Measurements from ENCODE around the gene PDCD10.

The PDCD10 gene

GRCh38 chr3:167729591-167729990 lies 5.1 kb downstream of the PDCD10 start:
- no peak for DNase-seq (ENCODE audit: low spot score)
- in situ Hi-C loops (cut with MboI; ENCODE audit: low pct_unique_long_range_greater_than_20kb, low sequenced_read_pairs, unreplicated experiment), result no loop called here
- TF ChIP-seq, protein P1, sequence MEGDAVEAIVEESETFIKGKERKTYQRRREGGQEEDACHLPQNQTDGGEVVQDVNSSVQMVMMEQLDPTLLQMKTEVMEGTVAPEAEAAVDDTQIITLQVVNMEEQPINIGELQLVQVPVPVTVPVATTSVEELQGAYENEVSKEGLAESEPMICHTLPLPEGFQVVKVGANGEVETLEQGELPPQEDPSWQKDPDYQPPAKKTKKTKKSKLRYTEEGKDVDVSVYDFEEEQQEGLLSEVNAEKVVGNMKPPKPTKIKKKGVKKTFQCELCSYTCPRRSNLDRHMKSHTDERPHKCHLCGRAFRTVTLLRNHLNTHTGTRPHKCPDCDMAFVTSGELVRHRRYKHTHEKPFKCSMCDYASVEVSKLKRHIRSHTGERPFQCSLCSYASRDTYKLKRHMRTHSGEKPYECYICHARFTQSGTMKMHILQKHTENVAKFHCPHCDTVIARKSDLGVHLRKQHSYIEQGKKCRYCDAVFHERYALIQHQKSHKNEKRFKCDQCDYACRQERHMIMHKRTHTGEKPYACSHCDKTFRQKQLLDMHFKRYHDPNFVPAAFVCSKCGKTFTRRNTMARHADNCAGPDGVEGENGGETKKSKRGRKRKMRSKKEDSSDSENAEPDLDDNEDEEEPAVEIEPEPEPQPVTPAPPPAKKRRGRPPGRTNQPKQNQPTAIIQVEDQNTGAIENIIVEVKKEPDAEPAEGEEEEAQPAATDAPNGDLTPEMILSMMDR (IDR thresholded peaks at IDR 0.05; ENCODE audit: extremely low read depth, insufficient read depth, missing control alignments), result no peak

- DNase-seq (ENCODE audit: low spot score), result no peak
- in situ Hi-C loops (cut with MboI; ENCODE audit: low pct_unique_long_range_greater_than_20kb, low sequenced_read_pairs, unreplicated experiment), result no loop called here
- TF ChIP-seq, protein P1 (IDR thresholded peaks at IDR 0.05; ENCODE audit: extremely low read depth, insufficient read depth, missing control alignments), result no peak
Measured at GRCh38 chr3:167728632-167729323, 5.9 kb downstream of the PDCD10 start.

DNA sequence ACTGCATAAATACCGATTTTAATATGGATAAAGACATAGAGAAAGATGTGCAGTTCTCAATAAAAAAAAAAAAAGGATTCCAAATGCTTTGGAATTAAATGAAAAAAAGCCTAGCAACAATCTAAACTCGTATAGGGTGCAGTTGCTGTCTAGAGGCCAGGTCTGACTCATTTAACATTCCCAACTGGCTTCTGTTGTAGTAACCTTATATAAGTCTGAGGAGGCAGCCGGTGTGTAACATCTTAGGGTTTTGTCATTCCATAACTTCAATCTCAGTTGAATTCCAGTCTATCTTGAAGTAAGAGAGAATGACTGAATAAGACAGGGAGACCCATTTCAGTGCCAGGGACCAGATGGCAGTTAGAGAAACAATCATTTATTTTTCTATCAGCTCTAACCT lies 6.5 kb downstream of the PDCD10 start:
- TF ChIP-seq, protein P1 (IDR thresholded peaks at IDR 0.05; ENCODE audit: extremely low read depth, insufficient read depth, missing control alignments), result no peak
- DNase-seq (ENCODE audit: low spot score), result no peak
- in situ Hi-C loops (cut with MboI; ENCODE audit: low pct_unique_long_range_greater_than_20kb, low sequenced_read_pairs, unreplicated experiment), result no loop called here

DNA sequence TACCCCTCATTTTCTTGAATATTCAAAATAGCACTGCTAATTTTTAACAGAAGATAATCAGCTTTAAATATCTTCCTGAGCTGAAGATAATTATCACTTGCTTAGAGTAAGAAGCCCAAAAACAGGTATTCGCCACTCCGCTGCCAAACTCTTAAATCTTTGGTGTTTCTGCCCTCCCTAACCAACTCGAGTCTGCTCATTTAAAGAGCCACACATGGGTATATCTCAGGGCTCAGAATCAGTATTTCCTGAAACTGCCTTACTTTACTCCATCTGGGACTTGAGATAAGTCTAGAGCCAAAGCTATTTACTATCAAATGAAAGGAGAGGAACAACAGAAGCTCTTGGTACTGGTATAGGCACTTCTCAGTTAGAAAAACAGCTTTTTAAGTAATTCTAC lies 10.8 kb downstream of the PDCD10 start:
- TF ChIP-seq, protein P1 (IDR thresholded peaks at IDR 0.05; ENCODE audit: extremely low read depth, insufficient read depth, missing control alignments), result no peak
- no peak for DNase-seq (ENCODE audit: low spot score)
- in situ Hi-C loops (cut with MboI; ENCODE audit: low pct_unique_long_range_greater_than_20kb, low sequenced_read_pairs, unreplicated experiment), result no loop called here

DNA sequence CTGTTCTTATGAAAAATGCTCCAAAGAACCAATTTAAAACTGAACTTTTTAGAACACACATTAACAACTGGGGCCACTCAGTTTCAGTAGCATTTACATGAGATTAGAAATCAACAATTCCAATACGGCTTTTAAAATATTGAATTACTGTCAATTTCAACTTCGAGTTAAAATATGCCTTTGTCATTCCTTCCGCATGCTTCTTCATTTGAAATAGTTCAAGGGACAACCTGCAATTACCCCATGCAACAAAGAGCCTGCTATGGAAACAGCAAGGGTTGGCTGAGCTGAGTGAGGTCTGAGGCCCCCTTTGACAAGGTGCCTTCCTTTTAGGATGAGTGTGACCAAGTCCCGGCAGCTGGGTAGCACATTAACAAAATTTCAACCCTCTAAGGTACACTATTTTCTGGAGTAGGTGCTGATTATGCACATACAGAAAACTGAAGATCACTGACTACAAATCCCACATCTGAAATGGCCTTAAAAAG lies 11.6 kb downstream of the PDCD10 start:
- in situ Hi-C loops (cut with MboI; ENCODE audit: low pct_unique_long_range_greater_than_20kb, low sequenced_read_pairs, unreplicated experiment), result no loop called here
- TF ChIP-seq, protein P1 (IDR thresholded peaks at IDR 0.05; ENCODE audit: extremely low read depth, insufficient read depth, missing control alignments), result no peak
- no peak for DNase-seq (ENCODE audit: low spot score)

DNA sequence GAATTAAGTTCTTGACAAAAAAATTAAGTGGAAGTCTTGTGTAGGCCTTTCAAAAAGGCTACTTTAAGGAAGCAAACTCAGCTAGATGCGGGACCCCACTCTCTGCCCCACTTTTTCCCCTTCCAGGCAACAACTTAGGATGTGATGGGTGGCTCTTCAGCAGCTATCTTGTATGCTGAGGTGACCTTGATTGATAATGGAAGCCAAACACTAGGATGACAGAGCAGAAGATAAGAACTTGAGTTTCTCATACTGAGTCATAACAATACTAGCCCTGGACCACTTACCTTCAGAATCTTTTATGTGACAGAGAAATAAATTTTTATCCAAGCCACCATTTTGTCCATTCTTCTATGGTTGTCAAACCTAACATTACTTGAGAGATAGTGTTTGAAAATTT lies 16.1 kb downstream of the PDCD10 start:
- no peak for DNase-seq (ENCODE audit: low spot score)
- in situ Hi-C loops (cut with MboI; ENCODE audit: low pct_unique_long_range_greater_than_20kb, low sequenced_read_pairs, unreplicated experiment), result no loop called here
- TF ChIP-seq, protein P1 (IDR thresholded peaks at IDR 0.05; ENCODE audit: extremely low read depth, insufficient read depth, missing control alignments), result no peak
